ENCODE measurements around the gene CEBPE.

CEBPE gene

DNA sequence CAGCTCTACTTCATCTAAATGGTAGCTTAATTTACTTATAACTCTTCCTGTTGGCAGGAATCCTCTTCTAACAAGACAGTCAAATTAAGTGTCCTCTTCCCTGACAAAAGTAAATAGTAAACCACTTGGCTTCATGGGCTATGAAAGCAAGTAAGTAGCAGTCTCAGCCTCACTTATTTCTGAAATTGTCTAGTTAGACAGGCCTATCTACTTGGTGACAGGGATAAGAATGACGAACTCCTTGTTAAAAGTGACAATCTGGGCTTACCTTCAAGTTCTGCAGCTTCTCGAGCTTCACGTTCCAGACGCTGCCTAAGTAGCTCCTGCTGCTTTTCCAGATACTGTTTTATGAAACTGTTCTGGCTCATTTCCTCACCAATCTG is 28.8 kb downstream of the CEBPE start:
- peaks cover 6% of the 10 kb centered on the region for H3K4me1 Mint-ChIP-seq

DNA sequence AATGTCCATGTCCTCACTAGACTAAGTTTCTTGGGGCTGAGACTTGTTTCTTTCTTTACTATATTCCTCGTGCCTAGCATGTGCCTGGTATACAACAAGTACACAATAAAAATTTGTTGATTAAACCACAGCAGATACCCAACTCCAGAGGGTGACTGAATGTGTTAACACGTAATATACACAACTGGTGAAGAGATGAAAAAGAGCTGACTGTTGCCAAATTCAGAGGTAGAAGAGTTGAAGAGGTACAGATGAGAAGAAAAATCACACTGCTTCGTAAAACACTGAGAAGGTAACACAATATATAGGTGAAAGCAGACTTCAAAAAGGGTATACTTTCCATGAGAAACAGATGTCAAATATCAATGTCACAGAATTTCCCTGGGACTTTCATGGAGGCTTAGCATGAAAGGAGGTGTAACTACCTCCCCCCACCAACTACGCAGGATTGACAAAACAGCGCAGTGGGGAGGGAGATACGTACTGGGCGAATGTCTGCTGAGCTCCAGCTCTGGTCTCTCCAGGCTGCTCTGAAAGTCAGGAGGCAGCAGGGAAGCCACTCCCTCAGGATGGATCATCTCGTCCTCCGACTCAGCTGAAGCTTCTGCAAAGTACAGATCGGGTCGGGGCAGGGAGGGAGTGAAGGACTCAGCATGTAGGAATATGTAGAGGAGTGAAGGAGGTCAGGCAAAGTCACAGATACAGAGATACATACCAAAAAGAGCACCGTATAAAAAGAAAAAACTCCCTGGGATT is 29.4 kb downstream of the CEBPE start:
- no peaks in the 10 kb centered on the region for H3K27me3 Mint-ChIP-seq (ENCODE audit: low read depth, poor library complexity)
- H3K9me3 Mint-ChIP-seq = no peaks in the 10 kb centered on the region
- DNase-seq = no peak
- H3K4me3 Mint-ChIP-seq = no peak overlapping the region
- peaks cover 6% of the 10 kb centered on the region for H3K4me1 Mint-ChIP-seq
- H3K36me3 Mint-ChIP-seq (ENCODE audit: low read depth) = peaks cover 60% of the 10 kb centered on the region
- TF ChIP-seq, protein P1, sequence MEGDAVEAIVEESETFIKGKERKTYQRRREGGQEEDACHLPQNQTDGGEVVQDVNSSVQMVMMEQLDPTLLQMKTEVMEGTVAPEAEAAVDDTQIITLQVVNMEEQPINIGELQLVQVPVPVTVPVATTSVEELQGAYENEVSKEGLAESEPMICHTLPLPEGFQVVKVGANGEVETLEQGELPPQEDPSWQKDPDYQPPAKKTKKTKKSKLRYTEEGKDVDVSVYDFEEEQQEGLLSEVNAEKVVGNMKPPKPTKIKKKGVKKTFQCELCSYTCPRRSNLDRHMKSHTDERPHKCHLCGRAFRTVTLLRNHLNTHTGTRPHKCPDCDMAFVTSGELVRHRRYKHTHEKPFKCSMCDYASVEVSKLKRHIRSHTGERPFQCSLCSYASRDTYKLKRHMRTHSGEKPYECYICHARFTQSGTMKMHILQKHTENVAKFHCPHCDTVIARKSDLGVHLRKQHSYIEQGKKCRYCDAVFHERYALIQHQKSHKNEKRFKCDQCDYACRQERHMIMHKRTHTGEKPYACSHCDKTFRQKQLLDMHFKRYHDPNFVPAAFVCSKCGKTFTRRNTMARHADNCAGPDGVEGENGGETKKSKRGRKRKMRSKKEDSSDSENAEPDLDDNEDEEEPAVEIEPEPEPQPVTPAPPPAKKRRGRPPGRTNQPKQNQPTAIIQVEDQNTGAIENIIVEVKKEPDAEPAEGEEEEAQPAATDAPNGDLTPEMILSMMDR (IDR thresholded peaks at IDR 0.05) = no peak
- H3K27ac Mint-ChIP-seq = peak overlapping the region; percentile 6

More for the DNA sequence above, 28.8 kb downstream of the CEBPE start:
- TF ChIP-seq, protein P1 (IDR thresholded peaks at IDR 0.05) = no peak
- Mint-ChIP-seq H3K9me3 (no peaks in the 10 kb centered on the region), H3K36me3 (ENCODE audit: low read depth) (peaks cover 54% of the 10 kb centered on the region), H3K27me3 (ENCODE audit: low read depth, poor library complexity) (no peaks in the 10 kb centered on the region), H3K27ac (no peak overlapping the region), H3K4me3 (no peak overlapping the region)
- DNase-seq = no peak

DNA sequence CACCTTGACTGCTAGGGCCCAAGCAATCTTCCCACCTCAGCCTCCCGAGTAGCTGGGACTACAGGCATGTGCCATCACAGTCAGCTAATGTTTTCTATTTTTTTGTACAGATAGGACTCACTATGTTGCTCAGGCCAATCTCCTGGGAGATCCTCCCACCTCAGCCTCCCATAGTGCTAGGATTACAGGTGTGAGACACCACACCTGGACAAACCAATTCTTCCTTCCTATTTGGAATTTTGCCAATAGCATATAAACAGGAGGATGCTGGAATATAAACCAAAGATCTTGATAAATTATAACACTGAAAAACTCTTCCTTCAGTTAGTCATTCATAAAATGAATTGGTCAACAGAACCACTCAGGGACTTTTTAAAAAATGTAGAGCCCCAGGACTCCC is 32.5 kb downstream of the CEBPE start:
- Mint-ChIP-seq H3K4me1 (no peaks in the 10 kb centered on the region), H3K9me3 (no peaks in the 10 kb centered on the region), H3K36me3 (ENCODE audit: low read depth) (peaks cover 71% of the 10 kb centered on the region), H3K27me3 (ENCODE audit: low read depth, poor library complexity) (no peaks in the 10 kb centered on the region), H3K4me3 (no peak overlapping the region), H3K27ac (no peak overlapping the region)
- no peak for DNase-seq
- TF ChIP-seq, protein P1 (IDR thresholded peaks at IDR 0.05) = no peak

DNA sequence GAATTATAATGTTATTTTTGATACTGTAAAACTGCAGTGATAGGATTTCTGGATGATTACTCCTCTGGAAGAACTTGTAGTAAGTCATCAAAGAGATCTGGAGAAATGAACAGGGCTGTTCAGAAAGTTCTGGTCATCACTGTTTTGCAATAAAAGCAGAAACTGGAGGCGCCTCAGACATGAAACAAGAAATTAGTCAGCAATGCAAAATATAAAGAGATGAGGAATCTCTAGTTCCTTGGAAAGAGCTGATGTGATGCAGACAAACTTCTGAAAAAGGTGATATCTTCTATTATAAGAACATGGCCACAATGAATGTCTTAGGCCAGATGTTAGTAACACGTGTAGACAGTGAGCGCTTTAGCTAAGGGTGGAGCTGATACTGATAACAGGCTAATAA is 33.6 kb downstream of the CEBPE start:
- Mint-ChIP-seq H3K9me3 (no peaks in the 10 kb centered on the region), H3K4me3 (no peak overlapping the region), H3K27ac (peak overlapping the region; percentile 31), H3K36me3 (ENCODE audit: low read depth) (peaks cover 78% of the 10 kb centered on the region), H3K4me1 (no peaks in the 10 kb centered on the region), H3K27me3 (ENCODE audit: low read depth, poor library complexity) (no peaks in the 10 kb centered on the region)
- DNase-seq = no peak
- TF ChIP-seq, protein P1 (IDR thresholded peaks at IDR 0.05) = no peak

DNA sequence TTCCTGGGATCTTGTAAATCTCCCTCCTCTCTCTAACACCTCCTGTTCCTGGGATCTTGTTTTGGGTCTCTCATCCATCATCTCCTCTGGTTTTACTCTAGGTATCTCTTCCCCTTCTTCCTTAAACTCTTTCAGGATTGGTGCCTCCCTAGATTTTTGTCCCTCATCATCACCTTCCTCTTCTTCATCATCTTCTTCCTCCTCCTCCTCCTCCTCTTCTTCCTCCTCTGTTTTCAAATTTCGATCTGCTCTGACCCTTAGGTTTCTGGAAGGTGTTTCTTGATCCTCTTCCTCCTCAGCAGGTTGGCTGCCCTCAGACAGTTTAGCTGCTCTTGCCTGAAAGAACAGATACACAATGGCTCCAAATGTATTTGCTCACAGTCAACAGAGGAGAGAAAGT is 38.6 kb downstream of the CEBPE start:
- no peak overlapping the region for H3K4me3 Mint-ChIP-seq
- no peak for DNase-seq
- peaks cover under 1% of the 10 kb centered on the region for H3K4me1 Mint-ChIP-seq
- H3K27ac Mint-ChIP-seq = peak overlapping the region; percentile 73
- peaks cover 71% of the 10 kb centered on the region for H3K36me3 Mint-ChIP-seq (ENCODE audit: low read depth)
- TF ChIP-seq, protein P1 (IDR thresholded peaks at IDR 0.05) = no peak
- H3K9me3 Mint-ChIP-seq = no peaks in the 10 kb centered on the region
- no peaks in the 10 kb centered on the region for H3K27me3 Mint-ChIP-seq (ENCODE audit: low read depth, poor library complexity)

DNA sequence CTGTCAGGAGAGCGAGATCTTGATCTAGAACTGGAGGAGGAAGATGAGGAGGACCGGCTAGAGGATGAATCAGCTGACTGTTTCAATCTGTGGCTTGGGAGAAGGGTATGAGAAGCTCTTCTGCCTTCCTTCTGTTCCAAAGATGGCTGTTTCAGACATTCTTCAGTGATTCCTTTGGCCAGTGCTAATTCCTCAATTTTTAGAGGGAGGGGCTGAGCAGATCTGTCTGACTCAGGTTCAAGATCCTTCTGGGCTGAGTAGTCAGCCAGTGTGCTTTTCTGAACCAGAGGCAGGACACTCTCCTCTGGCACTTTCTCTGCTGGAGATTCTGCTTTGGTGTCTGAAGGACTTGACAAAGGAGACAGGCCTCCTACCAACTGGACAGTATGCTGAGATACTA is 39.3 kb downstream of the CEBPE start:
- peaks cover 5% of the 10 kb centered on the region for H3K4me1 Mint-ChIP-seq

More for the DNA sequence above, 39.3 kb downstream of the CEBPE start:
- H3K27ac Mint-ChIP-seq = peak overlapping the region; percentile 73
- TF ChIP-seq, protein P1 (IDR thresholded peaks at IDR 0.05) = no peak
- no peaks in the 10 kb centered on the region for H3K27me3 Mint-ChIP-seq (ENCODE audit: low read depth, poor library complexity)
- DNase-seq = no peak
- H3K36me3 Mint-ChIP-seq (ENCODE audit: low read depth) = peaks cover 69% of the 10 kb centered on the region
- H3K4me3 Mint-ChIP-seq = no peak overlapping the region
- no peaks in the 10 kb centered on the region for H3K9me3 Mint-ChIP-seq

All from nephron progenitor cell (in vitro differentiated cells).